HUES48 (cell line): ENCODE measurements around the gene PCDHGC4.

Experiments used
- H3K27ac ChIP-seq: one replicate; pipeline ENCODE4 v1.7.0; 2013; ENCODE audit warnings: low read depth, low read length, inconsistent platforms
- H3K27me3 ChIP-seq: 2 replicates; pipeline ENCODE4 v1.6.1; 2013; ENCODE audit warnings: mild to moderate bottlenecking, low read length; ENCODE audit not compliant: control insufficient read depth, insufficient read depth
- H3K36me3 ChIP-seq: 2 replicates; pipeline ENCODE4 v1.6.1; 2013; ENCODE audit warnings: low read length; ENCODE audit not compliant: control insufficient read depth, insufficient read depth
- H3K4me1 ChIP-seq: 2 replicates; pipeline ENCODE4 v1.6.1; 2013; ENCODE audit warnings: mild to moderate bottlenecking, low read length; ENCODE audit not compliant: control insufficient read depth, insufficient read depth
- H3K4me3 ChIP-seq: 2 replicates; pipeline ENCODE4 v1.5.1; 2013; ENCODE audit warnings: mild to moderate bottlenecking, low read depth, low read length
- H3K9ac ChIP-seq: 2 replicates; pipeline ENCODE4 v1.6.1; 2013; ENCODE audit warnings: mild to moderate bottlenecking, low read depth, low read length, moderate library complexity
- H3K9me3 ChIP-seq: 2 replicates; pipeline ENCODE4 v1.6.1; 2013; ENCODE audit warnings: low read length; ENCODE audit not compliant: control insufficient read depth, insufficient read depth

PCDHGC4 gene

GRCh38 chr5:141484641-141485311, at the start of gene PCDHGC4:
Gene PCDHGC4 (plus strand): TSS chr5:141485030. CDS start chr5:141485174, 144 bp downstream.
- Histone ChIP-seq H3K4me3 (peak within 1 kb of the TSS; percentile 70), H3K27me3 (peaks cover 48% of the 10 kb centered on the region), H3K27ac (peak within 1 kb of the TSS; percentile 71), H3K36me3 (no peaks in the 10 kb centered on the region), H3K9me3 (no peaks in the 10 kb centered on the region), H3K9ac (no peak within 1 kb of the TSS), H3K4me1 (peaks cover 18% of the 10 kb centered on the region)

GRCh38 chr5:141437221-141437620, 47.6 kb upstream of the PCDHGC4 start:
- Histone ChIP-seq H3K27me3 (no peaks in the 10 kb centered on the region), H3K9me3 (peaks cover 2% of the 10 kb centered on the region), H3K27ac (no peak overlapping the region), H3K36me3 (no peaks in the 10 kb centered on the region), H3K4me3 (no peak overlapping the region), H3K4me1 (peaks cover 4% of the 10 kb centered on the region; the same call in 1 of the 2 replicates), H3K9ac (no peak overlapping the region)

- Histone ChIP-seq H3K4me3 (no peak overlapping the region), H3K9ac (no peak overlapping the region), H3K4me1 (peaks cover 4% of the 10 kb centered on the region; the same call in 1 of the 2 replicates), H3K27me3 (no peaks in the 10 kb centered on the region), H3K9me3 (0 out of 2 replicates have a peak, but pooled peaks cover 2% of the 10 kb centered on the region), H3K27ac (no peak overlapping the region), H3K36me3 (no peaks in the 10 kb centered on the region)
These were observed 45.3 kb upstream of the PCDHGC4 start for GRCh38 chr5:141439411-141440141.

- Histone ChIP-seq H3K9ac (no peak overlapping the region), H3K27me3 (no peaks in the 10 kb centered on the region), H3K4me3 (no peak overlapping the region), H3K36me3 (no peaks in the 10 kb centered on the region), H3K4me1 (peaks cover 4% of the 10 kb centered on the region; the same call in 1 of the 2 replicates), H3K27ac (no peak overlapping the region), H3K9me3 (0 out of 2 replicates have a peak, but pooled peaks cover 2% of the 10 kb centered on the region)
These were observed 44.5 kb upstream of the PCDHGC4 start for GRCh38 chr5:141440341-141440740.

- Histone ChIP-seq H3K4me1 (peaks cover 4% of the 10 kb centered on the region; the same call in 1 of the 2 replicates), H3K9me3 (no peaks in the 10 kb centered on the region), H3K36me3 (no peaks in the 10 kb centered on the region), H3K4me3 (no peak overlapping the region), H3K9ac (no peak overlapping the region), H3K27me3 (no peaks in the 10 kb centered on the region), H3K27ac (no peak overlapping the region)
These were observed 43.2 kb upstream of the PCDHGC4 start for GRCh38 chr5:141441571-141442170.

- Histone ChIP-seq H3K27ac (no peak overlapping the region), H3K27me3 (no peaks in the 10 kb centered on the region), H3K4me1 (no peaks in the 10 kb centered on the region), H3K9ac (no peak overlapping the region), H3K36me3 (no peaks in the 10 kb centered on the region), H3K4me3 (no peak overlapping the region), H3K9me3 (no peaks in the 10 kb centered on the region)
These were observed 19.5 kb upstream of the PCDHGC4 start for GRCh38 chr5:141465351-141465750.

GRCh38 chr5:141475625-141476131, 9.2 kb upstream of the PCDHGC4 start, which contains the start of gene PCDHGC3:
Gene PCDHGC3 (plus strand): TSS chr5:141475966. CDS start chr5:141476117, 151 bp downstream.
- no peaks in the 10 kb centered on the region; the same call in 1 of the 2 replicates for H3K9me3 ChIP-seq
- H3K4me3 ChIP-seq: peak within 1 kb of the TSS; percentile 75
- peaks cover 4% of the 10 kb centered on the region for H3K4me1 ChIP-seq
- peaks cover 45% of the 10 kb centered on the region for H3K27me3 ChIP-seq
- H3K36me3 ChIP-seq: no peaks in the 10 kb centered on the region
- H3K9ac ChIP-seq: peak within 1 kb of the TSS; percentile 53; the same call in 1 of the 2 replicates
- H3K27ac ChIP-seq: peak within 1 kb of the TSS; percentile 40

- peak overlapping the region; percentile 75 for H3K4me3 ChIP-seq
- H3K9me3 ChIP-seq: no peaks in the 10 kb centered on the region; the same call in 1 of the 2 replicates
- peak overlapping the region; percentile 53; the same call in 1 of the 2 replicates for H3K9ac ChIP-seq
- peak overlapping the region; percentile 40 for H3K27ac ChIP-seq
- H3K27me3 ChIP-seq: peaks cover 45% of the 10 kb centered on the region
- peaks cover 4% of the 10 kb centered on the region for H3K4me1 ChIP-seq
- H3K36me3 ChIP-seq: no peaks in the 10 kb centered on the region
These were observed 8.5 kb upstream of the PCDHGC4 start for GRCh38 chr5:141476132-141476911.

- H3K36me3 ChIP-seq: no peaks in the 10 kb centered on the region
- H3K27me3 ChIP-seq: peaks cover 45% of the 10 kb centered on the region
- H3K9ac ChIP-seq: no peak overlapping the region
- peak overlapping the region; percentile 75; the same call in 1 of the 2 replicates for H3K4me3 ChIP-seq
- H3K9me3 ChIP-seq: no peaks in the 10 kb centered on the region; the same call in 1 of the 2 replicates
- no peak overlapping the region for H3K27ac ChIP-seq
- peaks cover 4% of the 10 kb centered on the region for H3K4me1 ChIP-seq
These were observed 7.7 kb upstream of the PCDHGC4 start for GRCh38 chr5:141477044-141477575.

GRCh38 chr5:141477815-141478214, 7.0 kb upstream of the PCDHGC4 start:
- H3K27me3 ChIP-seq: peaks cover 45% of the 10 kb centered on the region
- H3K36me3 ChIP-seq: no peaks in the 10 kb centered on the region
- no peak overlapping the region for H3K4me3 ChIP-seq
- no peak overlapping the region for H3K9ac ChIP-seq
- peaks cover 4% of the 10 kb centered on the region for H3K4me1 ChIP-seq
- H3K27ac ChIP-seq: no peak overlapping the region
- H3K9me3 ChIP-seq: no peaks in the 10 kb centered on the region; the same call in 1 of the 2 replicates
